B cell (primary cell): ENCODE results near the gene EPSTI1.

Experiments used
- EZH2 ChIP-seq: IDR thresholded peaks from 2 replicates; pipeline ENCODE4 v1.6.1; 2012; ENCODE audit warnings: borderline replicate concordance, low read depth, mild to moderate bottlenecking, moderate library complexity, low read length; ENCODE audit not compliant: insufficient read depth, poor library complexity, severe bottlenecking
- TF ChIP-seq, protein P1 (sequence below): fragments of 200-600 bp; IDR thresholded peaks from one replicate; pipeline ENCODE4 v1.8.0; 2022; ENCODE audit warnings: antibody characterized with exemption, mild to moderate bottlenecking

DNA sequence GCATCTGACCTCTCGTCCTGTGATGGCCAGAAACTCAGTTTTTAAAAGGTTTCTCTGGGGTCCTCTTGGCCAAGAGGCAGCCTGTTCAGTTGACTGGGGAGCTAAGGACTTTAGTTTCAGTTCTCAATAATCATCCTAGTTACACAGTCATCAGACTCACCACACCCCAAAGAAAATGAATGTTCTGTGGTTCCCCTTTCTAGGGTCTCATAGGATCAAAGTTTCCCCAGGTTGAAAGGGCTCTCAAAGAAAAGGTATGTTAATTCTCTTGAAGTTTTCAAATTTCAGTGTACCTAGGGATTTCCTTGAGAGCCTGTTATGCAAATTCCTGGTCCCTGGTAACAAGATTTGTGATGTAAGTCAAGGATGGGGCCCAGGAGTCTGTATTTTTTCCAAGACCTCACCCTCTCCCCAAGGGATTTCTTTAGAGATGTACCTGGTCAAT is 115.7 kb downstream of the EPSTI1 start:
- TF ChIP-seq, protein P1, sequence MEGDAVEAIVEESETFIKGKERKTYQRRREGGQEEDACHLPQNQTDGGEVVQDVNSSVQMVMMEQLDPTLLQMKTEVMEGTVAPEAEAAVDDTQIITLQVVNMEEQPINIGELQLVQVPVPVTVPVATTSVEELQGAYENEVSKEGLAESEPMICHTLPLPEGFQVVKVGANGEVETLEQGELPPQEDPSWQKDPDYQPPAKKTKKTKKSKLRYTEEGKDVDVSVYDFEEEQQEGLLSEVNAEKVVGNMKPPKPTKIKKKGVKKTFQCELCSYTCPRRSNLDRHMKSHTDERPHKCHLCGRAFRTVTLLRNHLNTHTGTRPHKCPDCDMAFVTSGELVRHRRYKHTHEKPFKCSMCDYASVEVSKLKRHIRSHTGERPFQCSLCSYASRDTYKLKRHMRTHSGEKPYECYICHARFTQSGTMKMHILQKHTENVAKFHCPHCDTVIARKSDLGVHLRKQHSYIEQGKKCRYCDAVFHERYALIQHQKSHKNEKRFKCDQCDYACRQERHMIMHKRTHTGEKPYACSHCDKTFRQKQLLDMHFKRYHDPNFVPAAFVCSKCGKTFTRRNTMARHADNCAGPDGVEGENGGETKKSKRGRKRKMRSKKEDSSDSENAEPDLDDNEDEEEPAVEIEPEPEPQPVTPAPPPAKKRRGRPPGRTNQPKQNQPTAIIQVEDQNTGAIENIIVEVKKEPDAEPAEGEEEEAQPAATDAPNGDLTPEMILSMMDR: no peak
- no peak for TF ChIP-seq EZH2
